H1 (cell line): ENCODE measurements around the gene PGAM1. TPM values are rescaled to one million over a fixed set of nuclear protein-coding genes. Genes with fewer than 3 reads are reported as not detected.

Source experiments
- CHD2 ChIP-seq: IDR thresholded peaks from 2 replicates; pipeline ENCODE4 v1.6.1; 2012; ENCODE audit warnings: low read length, improper control_type of control experiment
- HDAC6 ChIP-seq: IDR thresholded peaks from one replicate; pipeline ENCODE4 v1.7.1; 2012; ENCODE audit warnings: low read depth, mild to moderate bottlenecking, inconsistent platforms, low read length, moderate library complexity
- JUN ChIP-seq: IDR thresholded peaks from 2 replicates; pipeline ENCODE4 v1.6.1; 2011; ENCODE audit warnings: low read depth, mild to moderate bottlenecking, improper control_type of control experiment, low read length
- POU5F1 ChIP-seq: IDR thresholded peaks from 2 replicates; pipeline ENCODE4 v1.6.1; 2011; ENCODE audit warnings: low read depth, mild to moderate bottlenecking, low read length, moderate library complexity
- SIRT6 ChIP-seq: IDR thresholded peaks from one replicate; pipeline ENCODE4 v1.7.1; 2012; ENCODE audit warnings: low read length, inconsistent platforms
- SP4 ChIP-seq: IDR thresholded peaks from 2 replicates; pipeline ENCODE4 v1.6.1; 2012; ENCODE audit warnings: low read length, inconsistent platforms
- polyA plus RNA-seq, 7 experiments: library from polyadenylated mRNA; depleted of rRNA in 3 of 7; stranded (reverse) in 5 of 7; unstranded in 2 of 7; fragments of >200 nt in 5 of 7; fragments of 200-250 nt in 2 of 7; gene quantifications; 1 replicate in 5 of 7; 2 replicates in 1 of 7; 4 replicates in 1 of 7; pipeline versions ENCODE4 v1.2.1 to v1.2.3, GENCODE V29; 2011 to 2013; ENCODE audit warnings: missing spikeins in 2 of 7, mixed read lengths in 2 of 7
- total RNA-seq: library from RNA; stranded (reverse); fragmentation: NEBNext Ultra II Directional; extraction: Animal tissue kit (Norgen Biotek cat#: 25700); gene quantifications from 2 replicates; pipeline ENCODE4 v1.2.1, GENCODE V29; 2021
- TF ChIP-seq, protein P1 (sequence below): IDR thresholded peaks from 2 replicates; pipeline ENCODE4 v1.6.1; 2012; ENCODE audit warnings: inconsistent platforms

PGAM1 gene
- total and polyA plus RNA-seq, 2 of the 8 experiments (the other 6 are each of a cell fraction or from before 2014, with no cell fraction given) = 791 to 799 TPM

DNA sequence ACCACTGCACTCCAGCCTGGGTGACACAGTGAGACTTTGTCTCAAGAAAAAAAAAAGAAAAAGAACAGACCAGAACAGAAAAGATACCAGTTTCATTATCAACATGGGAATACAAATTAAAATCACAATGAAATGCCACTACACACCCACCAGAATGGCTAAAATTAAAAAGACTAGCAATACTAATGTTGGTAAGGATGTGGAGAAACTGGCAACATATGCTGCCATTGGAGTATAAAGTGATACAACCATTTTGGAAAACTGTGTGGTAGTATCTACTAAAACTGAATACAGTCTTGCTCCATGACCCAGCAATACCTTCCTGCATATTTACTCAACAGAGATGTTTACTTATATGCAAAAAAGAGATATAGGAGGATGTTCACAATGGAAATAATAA lies 21.9 kb upstream of the PGAM1 start (continued):
- TF ChIP-seq, protein P1, sequence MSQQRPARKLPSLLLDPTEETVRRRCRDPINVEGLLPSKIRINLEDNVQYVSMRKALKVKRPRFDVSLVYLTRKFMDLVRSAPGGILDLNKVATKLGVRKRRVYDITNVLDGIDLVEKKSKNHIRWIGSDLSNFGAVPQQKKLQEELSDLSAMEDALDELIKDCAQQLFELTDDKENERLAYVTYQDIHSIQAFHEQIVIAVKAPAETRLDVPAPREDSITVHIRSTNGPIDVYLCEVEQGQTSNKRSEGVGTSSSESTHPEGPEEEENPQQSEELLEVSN = no peak
- TF ChIP-seq JUN (no peak), CHD2 (no peak), SP4 (no peak), HDAC6 (no peak), POU5F1 (no peak), SIRT6 (no peak)
- TF ChIP-seq, all 59 proteins: peak for 0
